Neural cell (in vitro differentiated cells): Measurements from ENCODE around the gene ANKRD6. TPM values are rescaled to one million over a fixed set of nuclear protein-coding genes. Genes with fewer than 3 reads are reported as not detected.

Source experiments
- H2AFZ ChIP-seq: fragments of 200-600, 300-800 bp; sonication (generic), shearing (Covaris generic); 2 replicates; pipeline ENCODE4 v1.6.0; 2014; ENCODE audit warnings: low read depth, mild to moderate bottlenecking, antibody characterized with exemption, low read length, moderate library complexity
- H3F3A ChIP-seq: fragments of 200-600 bp; shearing (Covaris generic); 2 replicates; pipeline ENCODE4 v1.6.1; 2016; ENCODE audit warnings: mild to moderate bottlenecking, moderate library complexity, mixed read lengths, antibody characterized with exemption, low read length; ENCODE audit not compliant: insufficient read depth, poor library complexity, severe bottlenecking
- H3K27ac ChIP-seq: fragments of 200-600, 300-800 bp; sonication (generic), shearing (Covaris generic); 2 replicates; pipeline ENCODE4 v1.5.1; 2014; ENCODE audit warnings: mild to moderate bottlenecking, low read length, moderate library complexity
- H3K27me3 ChIP-seq: fragments of 300-800, 200-600 bp; sonication (generic), shearing (Covaris generic); 2 replicates; pipeline ENCODE4 v1.6.0; 2014; ENCODE audit warnings: mild to moderate bottlenecking, low read depth, low read length, moderate library complexity; ENCODE audit not compliant: insufficient read depth
- H3K36me3 ChIP-seq: fragments of 300-800, 200-600 bp; sonication (generic), shearing (Covaris generic); 2 replicates; pipeline ENCODE4 v1.5.1; 2014; ENCODE audit warnings: mild to moderate bottlenecking, antibody characterized with exemption, low read length, moderate library complexity; ENCODE audit not compliant: insufficient read depth
- H3K4me2 ChIP-seq: fragments of 300-800, 200-600 bp; sonication (generic), shearing (Covaris generic); 2 replicates; pipeline ENCODE4 v1.6.0; 2014; ENCODE audit warnings: mild to moderate bottlenecking, low read length
- H3K4me3 ChIP-seq: fragments of 300-800, 200-600 bp; sonication (generic), shearing (Covaris generic); 2 replicates; pipeline ENCODE4 v1.5.1; 2014; ENCODE audit warnings: mild to moderate bottlenecking, low read length, moderate library complexity
- H3K79me2 ChIP-seq: fragments of 200-600 bp; shearing (Covaris generic); replicated peaks from 2 replicates; pipeline ENCODE4 v1.6.0; 2014; ENCODE audit warnings: mild to moderate bottlenecking, low read length, moderate library complexity; ENCODE audit not compliant: insufficient read depth
- H3K9ac ChIP-seq: fragments of 300-800, 200-600 bp; sonication (generic), shearing (Covaris generic); 2 replicates; pipeline ENCODE4 v1.6.1; 2016; ENCODE audit warnings: mild to moderate bottlenecking, low read length, mixed read lengths
- H3K9me2 ChIP-seq: fragments of 200-600 bp; shearing (Covaris generic); 2 replicates; pipeline ENCODE4 v1.6.1; 2016; ENCODE audit warnings: mild to moderate bottlenecking, low read length, mixed read lengths; ENCODE audit not compliant: insufficient read depth
- H3K9me3 ChIP-seq: fragments of 200-600, 300-800 bp; sonication (generic), shearing (Covaris generic); 2 replicates; pipeline ENCODE4 v1.6.1; 2016; ENCODE audit warnings: mild to moderate bottlenecking, mixed run types, low read length, moderate library complexity, mixed read lengths
- H4K20me1 ChIP-seq: fragments of 200-600 bp; shearing (Covaris generic); 2 replicates; pipeline ENCODE4 v1.6.1; 2016; ENCODE audit warnings: mild to moderate bottlenecking, mixed run types; ENCODE audit not compliant: insufficient read depth
- CTCF ChIP-seq: fragments of 450-650 bp; IDR thresholded peaks from 2 replicates; pipeline ENCODE4 v1.5.1; 2014; ENCODE audit warnings: antibody characterized with exemption, mild to moderate bottlenecking, moderate library complexity; ENCODE audit not compliant: poor library complexity, severe bottlenecking
- EP300 ChIP-seq: fragments of 450-650 bp; conservative IDR thresholded peaks from 2 replicates; pipeline ENCODE4 v1.6.1; 2014; ENCODE audit warnings: antibody characterized with exemption, mild to moderate bottlenecking, moderate library complexity; ENCODE audit not compliant: poor library complexity, severe bottlenecking
- EZH2 ChIP-seq: fragments of 200-600, 300-800 bp; shearing (Covaris generic), sonication (generic); IDR thresholded peaks from 2 replicates; pipeline ENCODE4 v1.6.1; 2014; ENCODE audit warnings: antibody characterized with exemption, low read length, borderline replicate concordance, mild to moderate bottlenecking; ENCODE audit not compliant: insufficient read depth, poor library complexity, severe bottlenecking
- MXI1 ChIP-seq: fragments of 450-650 bp; conservative IDR thresholded peaks from 2 replicates; pipeline ENCODE4 v1.6.1; 2014; ENCODE audit warnings: antibody characterized with exemption, mild to moderate bottlenecking; ENCODE audit not compliant: poor library complexity, severe bottlenecking
- POLR2AphosphoS5 ChIP-seq: IDR thresholded peaks from 2 replicates; pipeline ENCODE4 v1.6.1; 2012
- RAD21 ChIP-seq: fragments of 450-650 bp; conservative IDR thresholded peaks from 2 replicates; pipeline ENCODE4 v1.6.1; 2014; ENCODE audit warnings: antibody characterized with exemption, mild to moderate bottlenecking, moderate library complexity
- REST ChIP-seq: IDR thresholded peaks from 2 replicates; pipeline ENCODE4 v1.6.1; 2012; ENCODE audit warnings: borderline replicate concordance
- SMC3 ChIP-seq: fragments of 450-650 bp; conservative IDR thresholded peaks from 2 replicates; pipeline ENCODE4 v1.6.1; 2014; ENCODE audit warnings: antibody characterized with exemption, mild to moderate bottlenecking, moderate library complexity; ENCODE audit not compliant: poor library complexity
- TAF1 ChIP-seq: IDR thresholded peaks from 2 replicates; pipeline ENCODE4 v1.6.1; 2012; ENCODE audit warnings: low read depth
- polyA plus RNA-seq: library from polyadenylated mRNA; depleted of rRNA; stranded (reverse); fragments of >200 nt; gene quantifications from 2 replicates; pipeline ENCODE4 v1.2.3, GENCODE V29; 2014

The ANKRD6 gene
- polyA plus RNA-seq, 1 donor from 2014 or later: 43.5 TPM

GRCh38 chr6:89440200-89440599, 7.2 kb downstream of the ANKRD6 start:
- H3K4me2 ChIP-seq: no peak overlapping the region
- no peak overlapping the region for H3K4me3 ChIP-seq
- H3F3A ChIP-seq: no peaks in the 10 kb centered on the region
- no peaks in the 10 kb centered on the region for H3K79me2 ChIP-seq
- no peaks in the 10 kb centered on the region for H3K9me3 ChIP-seq
- TF ChIP-seq POLR2AphosphoS5 (no peak), RAD21 (no peak), CTCF (no peak), MXI1 (no peak), SMC3 (no peak), EZH2 (no peak), EP300 (no peak), TAF1 (no peak), REST (no peak)
- H3K9me2 ChIP-seq: no peaks in the 10 kb centered on the region
- H2AFZ ChIP-seq: no peak overlapping the region
- no peak overlapping the region for H3K9ac ChIP-seq
- no peaks in the 10 kb centered on the region for H3K36me3 ChIP-seq
- no peaks in the 10 kb centered on the region for H4K20me1 ChIP-seq
- H3K27ac ChIP-seq: no peak overlapping the region
- no peaks in the 10 kb centered on the region for H3K27me3 ChIP-seq

GRCh38 chr6:89443658-89444057, 10.7 kb downstream of the ANKRD6 start:
- Histone ChIP-seq H3K27me3 (no peaks in the 10 kb centered on the region), H3K4me3 (no peak overlapping the region), H3K36me3 (no peaks in the 10 kb centered on the region), H3K27ac (no peak overlapping the region), H3K9me2 (no peaks in the 10 kb centered on the region), H3K9me3 (no peaks in the 10 kb centered on the region), H3K9ac (no peak overlapping the region), H3F3A (no peaks in the 10 kb centered on the region), H2AFZ (no peak overlapping the region), H3K79me2 (no peaks in the 10 kb centered on the region), H3K4me2 (no peak overlapping the region), H4K20me1 (no peaks in the 10 kb centered on the region)
- no peak for TF ChIP-seq EZH2
- TF ChIP-seq CTCF: no peak
